Esophagus squamous epithelium (tissue), 4 donors: Measurements from ENCODE around the gene C5orf22.

ENCODE experiments used
- POLR2A ChIP-seq, 4 donors: fragments of 450-650 bp; IDR thresholded peaks; one replicate each; pipeline ENCODE4 v1.6.1; 2017; ENCODE audit warnings: antibody characterized with exemption in 4 of 4, mild to moderate bottlenecking in 4 of 4, moderate library complexity in 3 of 4
- TF ChIP-seq, protein P1 (sequence below), 6 experiments: fragments of 450-650 bp in 4 of 6; fragments of 200-600 bp in 2 of 6; sonication (generic) in 2 of 6; IDR thresholded peaks; one replicate each; pipeline ENCODE4 v1.5.1; 2016 to 2019; ENCODE audit warnings: antibody characterized with exemption in 6 of 6, mild to moderate bottlenecking in 4 of 6, moderate library complexity in 4 of 6

DNA sequence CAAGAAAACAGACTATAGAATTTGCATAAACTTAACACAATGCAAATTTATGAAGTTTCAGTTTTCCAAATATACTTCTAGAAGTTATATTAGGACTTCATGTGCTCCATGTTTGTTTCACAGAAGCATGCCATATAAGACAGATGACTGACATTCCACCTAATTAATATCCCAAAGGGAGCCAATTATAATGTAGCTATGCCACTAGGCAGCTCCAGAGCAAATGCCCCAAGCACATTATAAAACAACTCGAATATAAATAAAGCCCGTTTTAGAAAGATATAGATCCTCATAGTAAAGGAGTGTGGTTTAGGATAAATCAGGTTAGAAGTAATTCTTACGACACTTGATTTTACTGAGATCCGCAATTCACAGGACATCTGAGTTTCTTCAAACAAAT is 9.1 kb upstream of the C5orf22 start:
- TF ChIP-seq, protein P1, sequence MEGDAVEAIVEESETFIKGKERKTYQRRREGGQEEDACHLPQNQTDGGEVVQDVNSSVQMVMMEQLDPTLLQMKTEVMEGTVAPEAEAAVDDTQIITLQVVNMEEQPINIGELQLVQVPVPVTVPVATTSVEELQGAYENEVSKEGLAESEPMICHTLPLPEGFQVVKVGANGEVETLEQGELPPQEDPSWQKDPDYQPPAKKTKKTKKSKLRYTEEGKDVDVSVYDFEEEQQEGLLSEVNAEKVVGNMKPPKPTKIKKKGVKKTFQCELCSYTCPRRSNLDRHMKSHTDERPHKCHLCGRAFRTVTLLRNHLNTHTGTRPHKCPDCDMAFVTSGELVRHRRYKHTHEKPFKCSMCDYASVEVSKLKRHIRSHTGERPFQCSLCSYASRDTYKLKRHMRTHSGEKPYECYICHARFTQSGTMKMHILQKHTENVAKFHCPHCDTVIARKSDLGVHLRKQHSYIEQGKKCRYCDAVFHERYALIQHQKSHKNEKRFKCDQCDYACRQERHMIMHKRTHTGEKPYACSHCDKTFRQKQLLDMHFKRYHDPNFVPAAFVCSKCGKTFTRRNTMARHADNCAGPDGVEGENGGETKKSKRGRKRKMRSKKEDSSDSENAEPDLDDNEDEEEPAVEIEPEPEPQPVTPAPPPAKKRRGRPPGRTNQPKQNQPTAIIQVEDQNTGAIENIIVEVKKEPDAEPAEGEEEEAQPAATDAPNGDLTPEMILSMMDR (IDR thresholded peaks at IDR 0.05) = no peak
- TF ChIP-seq POLR2A (IDR thresholded peaks at IDR 0.05) = no peak
